Erythroblast (primary cell): ENCODE measurements around the gene FLT1.

Source experiments
- GATA1 ChIP-seq: IDR thresholded peaks from 2 replicates; pipeline ENCODE4 v1.6.1; 2011; ENCODE audit warnings: low read depth, mild to moderate bottlenecking, control low read depth, low read length, moderate library complexity
- POLR2A ChIP-seq: IDR thresholded peaks from 2 replicates; pipeline ENCODE4 v1.6.1; 2011; ENCODE audit warnings: mild to moderate bottlenecking, low read length

- TF ChIP-seq POLR2A (no peak), GATA1 (no peak)
Observed at GRCh38 chr13:28529836-28530235, 34.9 kb upstream of the FLT1 start.
